ENCODE data around the gene MYL3.

The MYL3 gene

GRCh38 chr3:46882377-46883053, 19.3 kb upstream of the MYL3 start:
- DNase-seq: peak; percentile 21

- peak; percentile 46 for DNase-seq
Measured at GRCh38 chr3:46881596-46882376, 18.5 kb upstream of the MYL3 start.

- no peak for DNase-seq
Measured at GRCh38 chr3:46880884-46881595, 17.8 kb upstream of the MYL3 start.

GRCh38 chr3:46878781-46879436, 15.7 kb upstream of the MYL3 start:
- no peak for DNase-seq

GRCh38 chr3:46877406-46878125, 14.3 kb upstream of the MYL3 start, which contains the start of gene PTH1R:
Gene PTH1R, plus strand, starts transcription at chr3:46877721. Its CDS starts 5,839 bp downstream, at chr3:46883560.
- no peak for DNase-seq

GRCh38 chr3:46876313-46877300, 13.4 kb upstream of the MYL3 start:
- no peak for DNase-seq

GRCh38 chr3:46875560-46875959, 12.3 kb upstream of the MYL3 start:
- DNase-seq: no peak

- no peak for DNase-seq
Measured at GRCh38 chr3:46874430-46874829, 11.2 kb upstream of the MYL3 start.

GRCh38 chr3:46873521-46873920, 10.3 kb upstream of the MYL3 start:
- no peak for DNase-seq

GRCh38 chr3:46871222-46871621, 8.0 kb upstream of the MYL3 start:
- no peak for DNase-seq

GRCh38 chr3:46870651-46871050, 7.4 kb upstream of the MYL3 start:
- DNase-seq: no peak

GRCh38 chr3:46869440-46869839, 6.2 kb upstream of the MYL3 start:
- no peak for DNase-seq

- no peak for DNase-seq
Measured at GRCh38 chr3:46868948-46869347, 5.7 kb upstream of the MYL3 start.

- DNase-seq: no peak
Measured at GRCh38 chr3:46868287-46868686, 5.0 kb upstream of the MYL3 start.

GRCh38 chr3:46867550-46867898, 4.3 kb upstream of the MYL3 start:
- DNase-seq: no peak

- DNase-seq: peak; percentile 88
Measured at GRCh38 chr3:46866720-46867549, 3.7 kb upstream of the MYL3 start.

- DNase-seq: no peak
Measured at GRCh38 chr3:46866032-46866595, 2.9 kb upstream of the MYL3 start.

GRCh38 chr3:46865546-46865945, 2.3 kb upstream of the MYL3 start:
- no peak for DNase-seq

- DNase-seq: no peak
Measured at GRCh38 chr3:46865031-46865507, 1.8 kb upstream of the MYL3 start.

All from stimulated activated CD4-positive, alpha-beta T cell treated with anti-CD3 and anti-CD28 coated beads, Interleukin-15, amount 100 ng/mL, for 24 hours (primary cell).